HG03025 (cell line): ENCODE results near the gene C7orf33.
"Not testable (repeated sequence)": the region's sequence is repeated elsewhere in the genome, so short reads cannot be mapped to it uniquely, and the experiment has no call there.

Source experiments
- ATAC-seq: cut with Tn5 transposase; IDR thresholded peaks from one replicate; pipeline ENCODE4 v1.9.1; 2021; ENCODE audit warnings: mild to moderate bottlenecking, moderate library complexity; ENCODE audit not compliant: unreplicated experiment, low FRiP score

Gene C7orf33

GRCh38 chr7:148579366-148579765, 11.2 kb upstream of the C7orf33 start:
- ATAC-seq, result no peak

GRCh38 chr7:148580446-148580845, 10.1 kb upstream of the C7orf33 start:
- no peak for ATAC-seq

GRCh38 chr7:148581624-148582023, 8.9 kb upstream of the C7orf33 start:
- no peak for ATAC-seq

- ATAC-seq, result peak; percentile 88
Measured at GRCh38 chr7:148584154-148584827, 6.3 kb upstream of the C7orf33 start.

GRCh38 chr7:148585399-148585798, 5.2 kb upstream of the C7orf33 start:
- ATAC-seq, result no peak

- no peak for ATAC-seq
Measured at GRCh38 chr7:148587076-148587475, 3.5 kb upstream of the C7orf33 start.

- no peak for ATAC-seq
Measured at GRCh38 chr7:148588168-148588567, 2.4 kb upstream of the C7orf33 start.

- no peak for ATAC-seq
Measured at GRCh38 chr7:148588670-148589131, 1.9 kb upstream of the C7orf33 start.

GRCh38 chr7:148589640-148590039, 926 bp upstream of the C7orf33 start:
- no peak for ATAC-seq

GRCh38 chr7:148596354-148596753, 5.8 kb downstream of the C7orf33 start:
- not testable (repeated sequence) for ATAC-seq

- no peak for ATAC-seq
Measured at GRCh38 chr7:148598351-148598750, 7.8 kb downstream of the C7orf33 start.

- ATAC-seq, result no peak
Measured at GRCh38 chr7:148605350-148605749, 14.8 kb downstream of the C7orf33 start.

- ATAC-seq, result no peak
Measured at GRCh38 chr7:148607151-148607661, 16.6 kb downstream of the C7orf33 start.

- no peak for ATAC-seq
Measured at GRCh38 chr7:148609045-148609725, 18.6 kb downstream of the C7orf33 start.

GRCh38 chr7:148611692-148612091, 21.1 kb downstream of the C7orf33 start:
- no peak for ATAC-seq

- no peak for ATAC-seq
Measured at GRCh38 chr7:148615085-148615730, 24.6 kb downstream of the C7orf33 start.

GRCh38 chr7:148620749-148621359, 30.3 kb downstream of the C7orf33 start:
- ATAC-seq, result no peak

GRCh38 chr7:148621563-148621962, 31.0 kb downstream of the C7orf33 start:
- no peak for ATAC-seq

GRCh38 chr7:148622887-148623585, 32.5 kb downstream of the C7orf33 start:
- no peak for ATAC-seq

GRCh38 chr7:148623586-148624282, 33.2 kb downstream of the C7orf33 start:
- ATAC-seq, result no peak
